Breast epithelium (tissue), 3 donors: Measurements from ENCODE around the gene SLC6A11.

ENCODE experiments used
- CTCF ChIP-seq, 3 donors: fragments of 450-650 bp; IDR thresholded peaks; one replicate each; pipeline ENCODE4 v1.5.1; 2016 to 2017; ENCODE audit warnings: antibody characterized with exemption in 3 of 3, mild to moderate bottlenecking in 3 of 3, moderate library complexity in 3 of 3
- POLR2A ChIP-seq: fragments of 450-650 bp; IDR thresholded peaks from one replicate; pipeline ENCODE4 v1.6.1; 2016; ENCODE audit warnings: antibody characterized with exemption, mild to moderate bottlenecking, moderate library complexity

- TF ChIP-seq POLR2A (no peak), CTCF (IDR thresholded peaks at IDR 0.05) (no peak)
These were observed 116.6 kb downstream of the SLC6A11 start for GRCh38 chr3:10932596-10932995.
